ENCODE results near the gene FANCM.
"Not testable (repeated sequence)": the region's sequence is repeated elsewhere in the genome, so short reads cannot be mapped to it uniquely, and the experiment has no call there.

Gene FANCM

DNA sequence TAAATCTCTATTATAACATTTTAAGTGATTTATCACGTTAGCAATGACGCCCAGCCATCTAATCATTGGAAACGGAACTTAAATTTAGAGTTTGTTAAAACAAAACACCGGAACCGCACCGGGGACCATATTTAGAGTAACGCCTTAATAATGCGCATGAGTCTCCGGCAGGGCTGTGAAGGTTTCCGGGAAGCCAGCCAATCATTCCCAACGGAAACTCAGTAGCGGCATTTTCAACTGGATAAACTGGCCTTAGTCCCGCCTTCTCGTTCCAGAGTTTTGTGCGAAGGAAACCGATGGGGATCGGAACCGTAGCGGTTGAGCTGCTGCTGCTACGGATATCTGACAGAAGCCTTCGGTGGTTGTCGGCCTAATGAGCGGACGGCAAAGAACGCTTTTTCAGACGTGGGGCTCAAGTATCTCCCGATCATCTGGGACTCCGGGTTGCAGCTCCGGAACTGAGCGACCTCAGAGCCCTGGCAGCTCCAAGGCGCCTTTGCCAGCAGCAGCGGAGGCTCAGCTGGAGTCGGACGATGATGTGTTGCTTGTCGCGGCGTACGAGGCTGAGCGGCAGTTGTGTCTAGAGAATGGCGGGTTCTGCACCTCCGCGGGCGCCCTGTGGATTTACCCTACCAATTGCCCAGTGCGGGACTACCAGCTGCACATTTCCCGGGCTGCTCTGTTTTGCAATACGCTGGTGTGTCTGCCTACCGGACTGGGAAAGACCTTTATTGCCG is at the start of gene FANCM:
Gene FANCM (plus strand): TSS at position 272 of the 737 bp plus-strand sequence. CDS start 102 bp downstream, at position 374.
- peak; percentile 91 for DNase-seq (ENCODE audit: low spot score)

- peak; percentile 15 for DNase-seq (ENCODE audit: low spot score)
These were observed 45.9 kb upstream of the FANCM start for GRCh38 chr14:45089813-45090212.

- no peak for DNase-seq (ENCODE audit: low spot score)
These were observed 44.0 kb upstream of the FANCM start for GRCh38 chr14:45091710-45092109.

DNA sequence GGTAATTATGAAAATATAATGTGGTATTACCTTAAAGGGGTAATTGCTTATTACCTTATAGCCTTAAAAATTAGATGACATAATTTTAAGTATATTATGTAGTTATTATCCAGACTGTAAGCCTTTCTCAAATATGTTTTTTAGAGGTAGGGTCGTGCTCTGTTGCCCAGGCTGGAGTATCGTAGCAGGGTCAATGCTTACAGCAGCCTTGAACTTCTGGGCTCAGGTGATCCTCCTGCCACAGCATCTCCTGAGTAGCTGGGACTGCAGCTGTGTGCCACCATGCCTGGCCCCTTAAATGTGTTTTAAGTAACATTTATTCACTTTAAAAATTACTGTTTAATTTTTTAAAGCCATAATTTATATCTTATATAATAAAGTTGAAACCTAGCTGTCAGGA is 41.5 kb upstream of the FANCM start:
- DNase-seq (ENCODE audit: low spot score) = no peak

DNA sequence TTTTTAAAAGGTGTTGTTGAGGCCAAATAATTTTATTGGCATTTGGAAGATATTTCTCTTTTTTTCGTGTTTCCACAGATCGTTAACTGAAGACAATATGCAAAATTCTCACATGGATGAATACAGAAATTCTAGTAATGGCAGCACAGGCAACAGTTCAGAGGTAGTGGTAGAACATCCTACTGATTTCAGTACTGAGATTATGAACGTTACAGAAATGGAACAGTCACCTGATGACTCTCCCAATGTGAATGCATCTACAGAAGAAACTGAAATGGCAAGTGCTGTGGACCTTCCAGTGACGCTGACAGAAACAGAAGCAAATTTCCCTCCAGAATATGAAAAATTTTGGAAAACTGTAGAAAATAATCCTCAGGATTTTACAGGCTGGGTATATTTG is 40.6 kb upstream of the FANCM start:
- DNase-seq (ENCODE audit: low spot score) = no peak

DNA sequence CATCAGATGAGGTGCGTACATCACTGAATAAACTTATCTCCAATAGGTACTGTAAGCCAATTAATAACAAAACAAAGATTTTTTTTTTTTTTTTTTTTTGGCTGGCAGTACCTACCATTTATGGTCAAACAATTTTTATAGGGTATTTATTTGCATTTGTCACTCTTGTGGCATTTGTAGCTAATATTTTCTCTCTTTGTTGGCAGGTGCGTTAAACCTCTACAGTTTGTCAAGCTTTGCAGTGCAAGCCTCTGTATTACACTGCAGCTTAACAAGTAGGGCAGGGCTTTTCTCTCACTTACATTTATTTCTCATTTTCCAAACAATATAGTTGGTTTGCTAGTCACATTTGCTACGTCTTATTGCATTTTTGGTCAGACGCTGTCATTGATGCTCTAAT is 39.5 kb upstream of the FANCM start:
- no peak for DNase-seq (ENCODE audit: low spot score)

GRCh38 chr14:45103806-45104205 is 31.9 kb upstream of the FANCM start:
- no peak for DNase-seq (ENCODE audit: low spot score)

- no peak for DNase-seq (ENCODE audit: low spot score)
These were observed 31.2 kb upstream of the FANCM start for GRCh38 chr14:45104561-45104960.

- no peak for DNase-seq (ENCODE audit: low spot score)
These were observed 22.6 kb upstream of the FANCM start for GRCh38 chr14:45112896-45113781.

DNA sequence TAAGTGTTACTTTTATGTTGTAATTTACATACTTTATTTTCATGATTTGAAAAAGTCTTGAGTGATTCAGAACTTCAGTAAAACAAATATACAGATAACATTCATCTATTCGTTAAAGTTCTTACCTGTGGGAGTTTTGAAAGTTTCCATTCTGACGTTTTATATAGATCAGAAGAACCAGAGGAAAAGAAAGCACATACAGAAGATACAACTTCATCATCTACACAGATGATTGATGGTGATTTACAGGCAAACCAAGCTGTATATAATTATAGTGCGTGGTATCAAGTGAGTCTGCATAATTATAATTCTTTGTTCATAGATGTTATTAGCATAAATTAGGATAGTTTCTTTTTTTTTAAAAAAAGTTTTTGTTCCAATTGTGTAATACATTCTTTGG is 21.4 kb upstream of the FANCM start:
- DNase-seq (ENCODE audit: low spot score) = no peak

DNA sequence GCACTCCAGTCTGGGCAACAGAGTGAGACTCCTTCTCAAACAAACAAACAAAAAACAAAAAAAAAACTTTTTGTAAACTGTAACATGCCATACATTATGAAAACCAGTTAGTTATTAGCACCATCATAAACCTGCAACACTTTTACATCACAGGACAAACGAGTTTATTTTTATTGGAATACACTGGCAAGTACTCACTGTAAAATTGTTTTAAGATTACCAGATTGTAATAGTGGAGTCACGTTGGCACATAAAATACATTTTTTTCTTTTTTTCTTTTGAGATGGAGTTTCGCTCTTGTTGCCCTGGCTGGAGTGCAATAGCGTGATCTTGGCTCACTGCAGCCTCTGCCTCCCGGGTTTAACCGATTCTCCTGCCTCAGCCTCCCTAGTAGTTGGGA is 17.1 kb upstream of the FANCM start:
- DNase-seq (ENCODE audit: low spot score) = no peak

DNA sequence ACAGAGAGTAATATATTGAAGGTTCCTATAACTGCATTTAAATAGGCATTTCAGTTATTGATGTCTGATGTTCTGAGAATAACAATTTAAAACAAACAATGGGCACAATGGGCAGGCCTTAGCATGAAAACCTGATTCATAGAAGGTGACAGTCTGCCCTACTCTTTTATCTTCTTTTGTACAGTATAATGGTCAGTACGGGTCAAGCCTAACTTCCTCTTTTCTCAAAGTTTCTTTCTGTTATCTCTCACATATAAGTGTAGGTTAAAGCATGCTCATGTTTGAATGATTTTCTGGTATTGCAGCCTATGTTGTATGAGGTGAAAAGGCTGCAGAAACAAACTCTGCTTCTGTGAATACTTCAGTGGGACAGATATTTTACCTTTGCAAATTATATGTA is 15.6 kb upstream of the FANCM start:
- DNase-seq (ENCODE audit: low spot score) = no peak

DNA sequence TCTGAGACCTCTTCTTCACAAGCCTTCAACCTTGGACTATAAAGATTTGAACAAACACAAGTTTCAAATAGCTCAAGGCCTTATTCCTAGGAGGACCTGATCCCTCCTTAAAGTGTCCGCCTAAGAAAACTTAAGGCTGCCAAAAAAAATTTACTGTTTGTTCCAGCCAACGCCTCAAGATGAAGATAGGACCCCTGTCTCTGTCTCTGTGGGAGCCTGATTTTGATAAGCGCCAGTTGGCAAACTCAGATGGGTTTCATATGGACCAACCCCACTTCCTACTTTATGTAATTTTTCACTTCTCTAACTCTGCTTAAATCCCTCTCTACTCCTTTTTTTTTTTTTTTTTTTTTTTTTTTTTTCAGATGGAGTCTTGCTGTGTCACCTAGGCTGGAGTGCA is 12.5 kb upstream of the FANCM start:
- no peak for DNase-seq (ENCODE audit: low spot score)

DNA sequence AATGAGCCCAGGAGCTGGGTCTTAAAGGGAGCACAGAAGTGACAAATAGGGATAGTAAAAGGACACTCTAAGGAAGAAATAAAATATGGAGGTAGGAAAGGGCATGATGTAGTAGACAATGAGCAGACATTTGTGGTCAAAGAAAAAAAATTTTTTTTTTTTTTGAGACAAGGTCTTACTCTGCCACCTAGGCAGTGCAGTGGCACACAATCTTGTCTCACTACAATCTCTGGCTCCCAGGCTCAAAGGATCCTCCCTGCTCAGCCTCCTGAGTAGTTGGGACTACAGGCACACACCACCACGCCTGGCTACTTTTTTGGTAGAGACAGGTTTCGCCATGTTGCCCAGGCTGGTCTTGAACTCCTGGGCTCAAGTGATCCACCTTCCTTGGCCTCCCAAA is 10.0 kb upstream of the FANCM start:
- DNase-seq (ENCODE audit: low spot score) = no peak

DNA sequence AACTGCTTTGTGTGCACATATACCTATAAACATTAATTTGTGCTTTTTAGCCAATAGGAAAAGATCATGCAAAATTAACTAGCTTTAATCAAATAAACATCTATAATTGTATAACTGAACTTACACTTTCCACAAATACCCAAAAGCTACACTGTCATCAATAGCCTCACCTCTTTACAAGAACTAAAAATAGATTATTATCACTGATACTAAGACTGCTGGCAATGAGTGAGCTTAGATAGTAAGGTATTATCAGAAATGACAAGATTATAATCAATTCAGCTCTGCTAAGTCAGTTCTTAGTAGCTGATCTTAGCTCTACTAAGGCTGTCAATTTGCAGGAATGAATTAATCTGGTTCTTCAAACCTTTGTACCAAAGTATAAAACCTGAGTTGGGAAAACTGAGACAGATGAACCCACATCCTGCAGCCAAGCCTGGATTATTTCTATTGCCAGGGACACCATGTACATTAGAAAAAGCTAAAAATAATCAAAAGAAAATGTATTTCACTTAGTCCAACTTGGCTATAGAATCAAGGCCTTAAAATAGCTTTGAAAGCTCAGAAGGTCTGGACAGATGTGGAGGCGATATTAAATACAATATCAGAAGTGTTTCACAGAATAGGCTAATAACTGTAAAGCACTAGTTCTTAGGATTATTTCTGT is 6.6 kb upstream of the FANCM start:
- DNase-seq (ENCODE audit: low spot score) = no peak

DNA sequence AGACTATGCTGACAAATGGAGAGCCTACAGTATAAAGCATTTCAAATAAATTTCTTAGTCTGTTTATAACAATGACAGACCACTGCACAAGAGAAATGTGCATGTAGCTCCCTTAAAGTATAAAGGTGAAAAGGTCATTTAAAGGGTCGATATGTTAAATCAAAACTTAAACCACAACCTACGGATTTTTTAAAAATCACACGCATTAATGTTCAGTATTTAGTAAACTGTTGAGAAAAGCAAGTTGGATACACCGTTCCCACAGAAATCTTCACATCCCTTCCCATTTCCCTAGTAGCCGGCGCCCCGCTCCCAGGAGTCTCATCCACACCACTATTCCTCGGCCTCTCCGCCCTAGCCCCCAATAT is 2.1 kb upstream of the FANCM start:
- no peak for DNase-seq (ENCODE audit: low spot score)

DNA sequence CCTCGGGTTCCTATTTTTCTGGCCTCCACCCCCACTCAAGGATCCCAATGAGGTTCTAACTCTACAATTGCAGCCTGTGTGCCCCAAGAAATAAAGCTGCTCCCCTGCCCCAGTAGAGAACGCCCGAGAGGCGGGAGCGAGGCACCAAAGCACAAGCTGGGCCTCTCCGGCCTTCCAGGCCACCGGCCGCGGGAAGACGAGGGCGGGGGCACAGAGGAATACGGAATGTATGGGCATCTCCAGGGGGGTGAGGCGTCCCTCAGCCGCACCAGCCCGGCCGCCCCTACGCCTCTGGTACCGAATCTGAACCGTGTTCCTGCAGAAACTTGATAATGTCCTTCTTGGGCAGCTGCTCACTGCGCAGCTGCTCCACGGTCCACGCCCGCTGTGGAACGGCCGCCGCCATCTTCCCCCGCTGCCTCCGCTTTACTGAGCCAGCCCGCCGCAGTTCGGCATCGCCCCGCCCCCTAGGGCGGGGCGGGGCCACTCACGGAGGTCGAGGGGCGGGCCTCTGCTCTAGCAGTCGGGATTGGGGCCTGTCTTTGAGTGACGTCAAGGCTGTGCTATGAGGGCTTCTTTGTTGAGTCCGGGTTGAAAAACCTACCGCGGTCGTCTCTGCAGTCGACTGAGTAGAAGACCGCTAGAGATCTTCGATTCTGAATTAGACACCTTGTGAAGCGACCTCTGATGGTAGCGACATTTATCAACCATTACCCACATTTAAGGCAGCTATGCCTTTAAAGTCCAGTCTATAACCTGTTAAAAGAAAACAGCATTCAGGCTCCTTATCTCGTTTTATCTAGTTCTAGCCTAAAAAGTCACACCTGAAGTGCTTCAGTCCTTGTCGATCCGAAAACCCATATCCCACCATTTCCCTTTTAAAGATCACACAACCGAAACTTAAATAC is 1.4 kb upstream of the FANCM start, which contains the start of gene FKBP3:
Gene FKBP3 (minus strand): TSS at position 431 of the 908 bp plus-strand sequence. CDS start 25 bp downstream, at position 406.
- DNase-seq (ENCODE audit: low spot score) = peak; percentile 98

DNA sequence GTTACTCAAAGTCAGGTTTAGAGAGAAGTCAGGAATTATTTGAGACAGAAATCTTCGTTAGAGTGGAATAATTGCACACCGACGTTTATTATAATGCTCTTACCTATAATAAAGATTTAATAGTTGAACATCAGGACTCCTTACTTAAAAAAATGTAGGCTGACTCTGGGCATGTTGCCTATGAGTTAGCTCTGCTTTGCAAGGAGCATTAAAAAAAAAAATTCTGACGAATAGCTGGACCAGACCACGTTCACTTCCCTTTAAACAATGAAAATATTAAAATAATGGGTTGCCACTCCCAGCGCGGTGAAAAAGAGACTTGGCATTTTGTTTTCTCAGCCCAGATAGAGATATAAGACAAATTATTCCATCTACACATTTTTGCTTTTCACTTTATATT is 574 bp upstream of the FANCM start:
- DNase-seq (ENCODE audit: low spot score) = no peak

GRCh38 chr14:45136399-45136798 is 669 bp downstream of the FANCM start:
- no peak for DNase-seq (ENCODE audit: low spot score)

DNA sequence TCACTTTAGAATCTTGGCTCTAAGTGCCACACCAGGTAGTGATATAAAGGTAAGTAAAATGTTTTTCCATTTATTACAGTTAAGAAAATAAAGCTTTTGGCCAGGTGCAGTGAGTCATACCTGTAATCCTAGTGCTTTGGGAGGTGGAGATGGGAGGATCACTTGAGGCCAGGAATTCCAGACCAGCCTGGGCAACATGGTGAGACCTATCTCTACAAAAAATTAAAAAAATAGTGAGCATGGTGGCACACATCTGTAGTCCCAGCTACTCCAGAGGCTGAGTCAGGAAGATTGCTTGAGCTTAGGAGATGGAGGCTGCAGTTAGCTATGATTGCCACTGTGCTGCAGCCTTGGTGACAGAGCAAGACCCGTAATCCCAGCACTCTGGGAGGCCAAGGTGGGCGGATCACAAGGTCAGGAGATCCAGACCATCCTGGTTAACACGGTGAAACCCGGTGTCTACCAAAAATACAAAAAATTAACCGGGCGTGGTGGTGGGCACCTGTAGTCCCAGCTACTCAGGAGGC is 5.0 kb downstream of the FANCM start:
- DNase-seq (ENCODE audit: low spot score) = no peak

DNA sequence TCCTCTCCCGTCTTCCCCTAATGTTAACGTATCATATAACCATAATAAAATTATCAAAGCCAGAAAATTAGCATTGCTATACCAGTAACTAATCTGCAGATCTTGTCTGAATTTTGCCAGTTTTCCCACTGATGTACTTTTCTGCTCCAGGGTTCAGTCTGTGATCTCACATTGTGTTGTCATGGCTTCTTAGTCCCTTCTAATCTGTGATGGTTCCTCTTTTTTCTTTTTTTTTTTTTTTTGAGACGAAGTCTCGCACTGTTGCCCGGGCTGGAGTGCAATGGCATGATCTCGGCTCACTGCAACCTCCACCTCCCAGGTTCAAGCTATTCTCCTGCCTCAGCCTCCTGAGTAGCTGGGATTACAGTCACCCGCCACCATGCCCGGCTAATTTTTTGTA is 6.4 kb downstream of the FANCM start:
- DNase-seq (ENCODE audit: low spot score) = not testable (repeated sequence)

Measured in AG08396 (cell line).